KBM-7 (cell line): ENCODE measurements around the gene AIDA.

Source experiments
- DNase-seq: peaks from one replicate; pipeline ENCODE4 v3.0.0-alpha.2; 2015
- in situ Hi-C: fragments of 300-500 bp; cut with MboI; formaldehyde crosslinking; loops from 2 replicates; pipeline ENCODE4 v1.14.3; 2020; ENCODE audit warnings: low sequenced_read_pairs, low pct_unique_long_range_greater_than_20kb, mixed read lengths

The AIDA gene

GRCh38 chr1:222656391-222657155 is 55.7 kb downstream of the AIDA start:
- in situ Hi-C loops = no loop called here
- DNase-seq = no peak

- peak; percentile 83 for DNase-seq
- in situ Hi-C loops = no loop called here
Measured at GRCh38 chr1:222654849-222655248, 57.4 kb downstream of the AIDA start.

- DNase-seq = peak; percentile 17
- in situ Hi-C loops = no loop called here
Measured at GRCh38 chr1:222653178-222653827, 59.0 kb downstream of the AIDA start.

GRCh38 chr1:222652676-222653075 is 59.6 kb downstream of the AIDA start:
- DNase-seq = no peak
- in situ Hi-C loops = no loop called here

- no peak for DNase-seq
- in situ Hi-C loops = loop anchor here (25.0 kb wide), 1 partner anchor 182 kb away; no protein-coding TSS in a partner anchor
Measured at GRCh38 chr1:222644636-222644980, 67.7 kb downstream of the AIDA start.

- in situ Hi-C loops = loop anchor here (25.0 kb wide), 1 partner anchor 182 kb away; no protein-coding TSS in a partner anchor
- peak; percentile 99 for DNase-seq
Measured at GRCh38 chr1:222643938-222644635, 68.2 kb downstream of the AIDA start.

- in situ Hi-C loops = loop anchor here (25.0 kb wide), 1 partner anchor 181 kb away; no protein-coding TSS in a partner anchor
- no peak for DNase-seq
Measured at GRCh38 chr1:222643606-222643937, 68.7 kb downstream of the AIDA start.

- in situ Hi-C loops = loop anchor here (25.0 kb wide), 1 partner anchor 180 kb away; no protein-coding TSS in a partner anchor
- DNase-seq = no peak
Measured at GRCh38 chr1:222642468-222642867, 69.8 kb downstream of the AIDA start.

GRCh38 chr1:222641269-222641948 is 70.9 kb downstream of the AIDA start:
- no peak for DNase-seq
- in situ Hi-C loops = loop anchor here (25.0 kb wide), 1 partner anchor 179 kb away; no protein-coding TSS in a partner anchor

GRCh38 chr1:222634180-222635013 is 77.9 kb downstream of the AIDA start:
- in situ Hi-C loops = loop anchor here (25.0 kb wide), 1 partner anchor 172 kb away; no protein-coding TSS in a partner anchor
- peak; percentile 86 for DNase-seq

- in situ Hi-C loops = loop anchor here (25.0 kb wide), 1 partner anchor 170 kb away; no protein-coding TSS in a partner anchor
- no peak for DNase-seq
Measured at GRCh38 chr1:222632749-222633148, 79.5 kb downstream of the AIDA start.

GRCh38 chr1:222631611-222632208 is 80.6 kb downstream of the AIDA start:
- in situ Hi-C loops = loop anchor here (25.0 kb wide), 1 partner anchor 169 kb away; no protein-coding TSS in a partner anchor

GRCh38 chr1:222629921-222630535 is 82.3 kb downstream of the AIDA start:
- in situ Hi-C loops = loop anchor here (25.0 kb wide), 1 partner anchor 168 kb away; no protein-coding TSS in a partner anchor
- DNase-seq = no peak

More at GRCh38 chr1:222631611-222632208, 80.6 kb downstream of the AIDA start:
- no peak for DNase-seq

- in situ Hi-C loops = loop anchor here (25.0 kb wide), 1 partner anchor 165 kb away; no protein-coding TSS in a partner anchor
- no peak for DNase-seq
Measured at GRCh38 chr1:222627232-222627631, 85.1 kb downstream of the AIDA start.

- no peak for DNase-seq
- in situ Hi-C loops = no loop called here
Measured at GRCh38 chr1:222624214-222624613, 88.1 kb downstream of the AIDA start.

- in situ Hi-C loops = no loop called here
- no peak for DNase-seq
Measured at GRCh38 chr1:222623458-222623857, 88.8 kb downstream of the AIDA start.

GRCh38 chr1:222622765-222623164 is 89.5 kb downstream of the AIDA start:
- DNase-seq = no peak
- in situ Hi-C loops = no loop called here
